ENCODE measurements around the gene PRDM16. TPM values are rescaled to one million over a fixed set of nuclear protein-coding genes. Genes with fewer than 3 reads are reported as not detected.

The PRDM16 gene
- total RNA-seq, 1 experiment from 2014 or later, result 0.17 TPM

GRCh38 chr1:3052501-3052900 lies 16.5 kb upstream of the PRDM16 start:
- H3K9me3 Mint-ChIP-seq, result peaks cover 4 to 40% of the 10 kb centered on the region in 2 experiments
- DNase-seq, result peak; percentile 8
- Histone ChIP-seq H3K4me1 (ENCODE audit: insufficient read depth, low read length) (no peaks in the 10 kb centered on the region), H3K27ac (ENCODE audit: insufficient read length, low read depth, low read length) (no peak overlapping the region), H2BK12ac (ENCODE audit: insufficient read length, low read depth, low read length) (no peak overlapping the region), H3K23me2 (ENCODE audit: insufficient read length, low read depth, low read length, poor library complexity, severe bottlenecking) (no peaks in the 10 kb centered on the region), H3K27me3 (ENCODE audit: insufficient read depth, low read length) (no peaks in the 10 kb centered on the region), H3K4me2 (ENCODE audit: insufficient read depth, insufficient read length, low read length) (no peak overlapping the region), H2AK5ac (ENCODE audit: insufficient read length, low read length) (no peak overlapping the region), H4K91ac (ENCODE audit: insufficient read length, low read depth, low read length) (no peak overlapping the region), H3K18ac (ENCODE audit: insufficient read length, low read depth, low read length) (no peak overlapping the region), H3K4ac (ENCODE audit: low read depth, low read length) (no peak overlapping the region), H3K56ac (ENCODE audit: insufficient read length, low read depth, low read length) (no peak overlapping the region), H3K79me2 (ENCODE audit: insufficient read depth, low read length) (no peaks in the 10 kb centered on the region), H3K14ac (ENCODE audit: insufficient read depth, low read length) (no peak overlapping the region), H2BK5ac (ENCODE audit: insufficient read length, low read length) (no peak overlapping the region), H4K8ac (replicated peaks; ENCODE audit: insufficient read length, low read depth, low read length) (no peak overlapping the region), H3K9me3 (ENCODE audit: control insufficient read depth, low read depth, low read length) (peaks cover 8% of the 10 kb centered on the region), H2BK15ac (ENCODE audit: low read depth, low read length) (no peak overlapping the region), H3T11ph (ENCODE audit: low read length) (no peak overlapping the region), H3K9ac (ENCODE audit: extremely low read depth, insufficient read length, low read length) (no peak overlapping the region), H4K5ac (ENCODE audit: insufficient read length, low read depth, low read length) (no peak overlapping the region), H4K20me1 (ENCODE audit: control insufficient read depth, insufficient read depth, insufficient read length) (no peaks in the 10 kb centered on the region), H2BK120ac (ENCODE audit: low read depth, low read length, poor library complexity, severe bottlenecking) (no peak overlapping the region), H2AFZ (ENCODE audit: low read length) (no peak overlapping the region), H2BK20ac (ENCODE audit: low read depth, low read length, poor library complexity, severe bottlenecking) (no peak overlapping the region), H3K23ac (ENCODE audit: insufficient read length, low read depth, low read length) (no peak overlapping the region), H3K79me1 (ENCODE audit: insufficient read depth, low read depth, low read length, poor library complexity, severe bottlenecking) (no peaks in the 10 kb centered on the region)
- no CpG with 5 or more reads among the region's 5 CpGs for WGBS (ENCODE audit: extremely low coverage, insufficient read length, low lambda C conversion rate)
- H3K27me3 Mint-ChIP-seq (ENCODE audit: low read depth), result peaks cover 19% of the 10 kb centered on the region
- H3K36me3 Mint-ChIP-seq (ENCODE audit: insufficient read depth in 1 of 3, low read depth in 3 of 3), result peaks cover 0 to 5% (median 0%) of the 10 kb centered on the region in 3 experiments; a peak in 3 of 7 replicates
- H3K4me1 Mint-ChIP-seq, result no peaks in the 10 kb centered on the region
- no peak overlapping the region for H3K4me3 Mint-ChIP-seq
- no peak for TF ChIP-seq CTCF (conservative IDR thresholded peaks at IDR 0.05)
- H3K27ac Mint-ChIP-seq, result no peak overlapping the region

Data from H9 (cell line).